Mesodermal cell (in vitro differentiated cells): ENCODE measurements around the gene SPAM1.
"Not testable (repeated sequence)": the region's sequence is repeated elsewhere in the genome, so short reads cannot be mapped to it uniquely, and the experiment has no call there.

Experiments
- H3K27ac ChIP-seq: 2 replicates; pipeline ENCODE4 v1.7.0; 2013; ENCODE audit warnings: mild to moderate bottlenecking, low read depth, low read length, moderate library complexity; ENCODE audit not compliant: severe bottlenecking
- H3K36me3 ChIP-seq: 2 replicates; pipeline ENCODE4 v1.7.1; 2013; ENCODE audit warnings: mild to moderate bottlenecking, low read length, moderate library complexity; ENCODE audit not compliant: control insufficient read depth, insufficient read depth
- H3K4me1 ChIP-seq: one replicate; pipeline ENCODE4 v1.7.1; 2013; ENCODE audit warnings: mild to moderate bottlenecking, low read length; ENCODE audit not compliant: insufficient read depth, control insufficient read depth, poor library complexity, severe bottlenecking
- H3K4me3 ChIP-seq: 2 replicates; pipeline ENCODE4 v1.7.0; 2013; ENCODE audit warnings: low read length, control low read depth, mild to moderate bottlenecking; ENCODE audit not compliant: insufficient read depth, poor library complexity, severe bottlenecking; ENCODE audit errors: extremely low read depth
- H3K9me3 ChIP-seq: 2 replicates; pipeline ENCODE4 v1.7.1; 2013; ENCODE audit warnings: mild to moderate bottlenecking, low read length, moderate library complexity; ENCODE audit not compliant: control insufficient read depth
- WGBS, 2 experiments: methylation state at CpG; one replicate each; pipeline ENCODE4 v1.1.5; 2013; ENCODE audit warnings: missing lambda C conversion rate in 2 of 2; ENCODE audit not compliant: insufficient coverage in 2 of 2; 5-methylcytosine and 5-hydroxymethylcytosine counted together

The SPAM1 gene

DNA sequence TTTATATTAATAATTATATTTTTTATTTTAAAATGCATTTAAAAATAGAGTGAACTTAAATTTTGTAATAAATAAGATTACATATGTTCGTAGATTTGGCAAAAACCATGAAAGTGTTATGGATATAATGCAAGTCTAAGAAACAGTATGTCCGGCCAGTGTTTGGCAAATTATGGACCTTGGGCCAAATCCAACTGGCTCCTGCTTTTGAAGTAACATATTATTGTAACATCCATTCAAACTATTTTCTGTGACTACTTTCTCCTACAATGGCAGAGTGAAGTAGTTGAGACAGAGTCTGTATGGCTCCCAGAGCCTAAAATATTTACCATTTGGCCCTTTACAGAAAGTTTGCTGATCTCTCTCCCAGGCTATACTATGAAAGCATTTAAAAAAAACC lies 69.0 kb downstream of the SPAM1 start:
- Histone ChIP-seq H3K4me3 (no peak overlapping the region), H3K27ac (no peak overlapping the region), H3K36me3 (no peaks in the 10 kb centered on the region), H3K4me1 (peaks cover 4% of the 10 kb centered on the region), H3K9me3 (no peaks in the 10 kb centered on the region)
- WGBS, 2 experiments, result 100% methylated on average over 1 of the region's 2 CpGs; no CpG with 5 or more reads in 1 of the 2 experiments

DNA sequence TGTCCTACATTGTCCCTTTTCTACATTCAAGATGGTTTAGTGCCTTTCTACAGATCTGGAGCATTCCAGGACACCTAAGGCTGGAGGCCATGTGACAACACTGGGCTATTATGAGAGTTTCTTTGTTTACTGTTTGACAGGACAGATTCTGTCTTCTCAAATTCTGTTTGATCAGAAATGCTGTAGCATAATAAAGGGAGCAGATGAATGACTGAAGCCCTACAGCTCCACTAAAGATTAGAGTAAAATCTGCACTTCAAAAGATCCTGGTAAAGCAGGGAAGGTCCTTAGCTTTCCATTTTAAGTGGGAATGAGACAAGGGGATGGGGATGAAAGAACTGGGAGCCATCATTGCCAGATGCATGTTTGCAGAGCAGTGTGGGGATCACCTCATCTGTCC lies 69.4 kb downstream of the SPAM1 start:
- Histone ChIP-seq H3K9me3 (no peaks in the 10 kb centered on the region), H3K27ac (no peak overlapping the region), H3K4me1 (peaks cover 4% of the 10 kb centered on the region), H3K4me3 (no peak overlapping the region), H3K36me3 (no peaks in the 10 kb centered on the region)

DNA sequence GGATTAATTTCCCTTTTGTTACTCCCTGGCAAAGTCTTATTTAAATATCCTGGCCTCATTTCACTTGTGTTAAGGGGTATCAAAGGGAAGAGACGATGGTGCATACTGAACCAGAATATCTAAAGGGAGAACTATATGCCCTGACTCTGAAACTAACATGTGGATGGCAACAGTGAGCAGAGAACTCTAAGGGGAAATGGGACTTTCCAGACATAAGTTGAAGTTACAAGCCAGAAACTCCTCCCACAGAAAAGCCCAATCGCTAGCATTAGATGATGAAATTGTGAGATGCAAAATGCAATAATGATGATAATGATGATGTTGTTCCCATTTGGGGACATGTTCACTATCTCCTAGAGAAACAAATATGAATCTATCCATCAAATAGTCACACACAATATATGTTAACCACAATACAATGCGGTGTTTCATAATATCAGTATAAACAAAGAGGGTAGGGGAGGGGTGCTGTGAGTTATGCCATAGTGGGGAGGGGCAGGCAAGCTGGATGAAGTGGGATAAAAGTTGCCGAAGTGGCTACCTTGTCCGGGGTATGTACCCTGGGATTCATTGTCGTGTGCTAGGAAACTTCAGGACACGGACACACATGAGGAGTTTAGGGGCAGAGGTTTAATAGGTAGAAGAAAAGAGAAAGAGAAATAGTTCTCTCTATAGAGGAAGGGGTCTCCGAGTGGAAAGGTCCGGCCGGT lies 70.7 kb downstream of the SPAM1 start:
- Histone ChIP-seq H3K27ac (no peak overlapping the region), H3K4me3 (no peak overlapping the region), H3K36me3 (no peaks in the 10 kb centered on the region), H3K4me1 (peaks cover 4% of the 10 kb centered on the region), H3K9me3 (no peaks in the 10 kb centered on the region)
- WGBS, 2 experiments, result 93 to 96% methylated on average over 5 to 8 of the region's 10 CpGs

DNA sequence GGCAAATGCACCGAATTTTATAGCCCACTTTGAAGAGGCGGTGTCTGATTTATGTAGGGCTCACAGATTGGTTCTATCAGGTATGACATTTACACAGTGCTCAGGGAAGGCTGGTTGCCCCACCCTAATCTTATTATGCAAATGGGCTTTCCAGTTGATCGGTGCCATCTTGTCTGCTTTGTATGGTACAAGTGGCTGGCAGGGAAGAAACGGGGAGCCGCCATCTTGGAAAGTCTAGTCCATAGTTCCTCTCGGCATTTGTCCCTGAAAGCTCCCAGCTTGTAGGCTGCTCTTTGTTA lies 71.2 kb downstream of the SPAM1 start:
- H3K27ac ChIP-seq, result no peak overlapping the region
- H3K9me3 ChIP-seq, result no peaks in the 10 kb centered on the region
- WGBS, 2 experiments, result 96 to 100% methylated on average over 5 to 6 of the region's 6 CpGs
- H3K4me1 ChIP-seq, result peaks cover 4% of the 10 kb centered on the region
- no peak overlapping the region for H3K4me3 ChIP-seq
- no peaks in the 10 kb centered on the region for H3K36me3 ChIP-seq

DNA sequence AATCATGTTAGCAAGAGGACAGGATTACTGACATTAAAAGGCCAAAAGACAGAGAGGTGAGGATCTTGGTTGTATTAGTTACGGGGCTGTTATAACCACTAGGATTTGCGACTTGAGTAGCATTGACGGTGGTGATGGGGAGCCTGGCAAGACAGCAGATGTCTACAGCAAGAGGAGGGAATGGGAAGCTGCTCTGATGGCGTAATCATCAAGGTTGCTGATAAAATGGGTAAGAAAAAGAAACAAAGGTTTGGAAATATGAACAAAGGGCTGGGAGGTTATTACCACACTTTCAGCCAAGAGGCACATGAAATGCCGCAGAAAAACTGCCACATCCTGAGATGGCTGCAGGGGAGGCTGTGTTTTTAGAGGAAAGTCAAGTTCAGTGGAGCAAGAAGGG lies 73.9 kb downstream of the SPAM1 start:
- peaks cover 4% of the 10 kb centered on the region for H3K4me1 ChIP-seq
- H3K27ac ChIP-seq, result no peak overlapping the region
- H3K9me3 ChIP-seq, result no peaks in the 10 kb centered on the region
- H3K4me3 ChIP-seq, result no peak overlapping the region
- H3K36me3 ChIP-seq, result no peaks in the 10 kb centered on the region
- WGBS, 2 experiments, result 88 to 98% methylated on average over 5 of the region's 5 CpGs

DNA sequence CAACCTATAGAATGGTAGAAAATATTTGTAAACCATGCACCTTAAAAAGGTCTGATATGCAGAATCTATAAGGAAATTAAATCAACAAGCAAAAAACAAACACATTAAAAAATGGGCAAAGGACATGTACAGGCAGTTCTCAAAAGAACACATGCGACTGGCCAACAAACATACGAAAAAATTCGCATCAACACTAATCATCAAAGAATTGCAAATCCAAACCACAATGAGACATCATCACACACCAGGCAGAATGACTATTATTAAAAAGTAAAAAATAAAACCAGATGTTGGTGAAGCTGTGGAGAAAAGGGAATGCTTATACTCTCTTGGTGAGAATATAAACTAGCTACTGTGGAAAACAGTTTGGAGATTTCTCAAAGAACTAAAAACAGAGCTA lies 74.7 kb downstream of the SPAM1 start:
- H3K36me3 ChIP-seq, result no peaks in the 10 kb centered on the region
- 100% methylated on average over 3 of the region's 3 CpGs; no CpG with 5 or more reads in 1 of the 2 experiments for WGBS, 2 experiments
- H3K27ac ChIP-seq, result no peak overlapping the region
- H3K4me3 ChIP-seq, result no peak overlapping the region
- H3K9me3 ChIP-seq, result no peaks in the 10 kb centered on the region
- no peaks in the 10 kb centered on the region for H3K4me1 ChIP-seq

DNA sequence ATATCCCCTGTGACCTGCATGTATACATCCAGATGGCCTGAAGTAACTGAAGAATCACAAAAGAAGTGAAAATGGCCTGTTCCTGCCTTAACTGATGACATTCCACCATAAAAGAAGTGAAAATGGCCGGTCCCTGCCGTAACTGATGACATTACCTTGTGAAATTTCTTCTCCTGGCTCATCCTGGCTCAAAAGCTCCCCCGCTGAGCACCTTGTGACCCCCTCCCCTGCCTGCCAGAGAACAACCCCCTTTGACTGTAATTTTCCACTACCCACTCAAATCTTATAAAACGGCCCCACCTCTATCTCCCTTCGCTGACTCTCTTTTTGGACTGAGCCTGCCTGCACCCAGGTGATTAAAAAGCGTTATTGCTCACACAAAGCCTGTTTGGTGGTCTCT lies 83.3 kb downstream of the SPAM1 start:
- 61 to 63% methylated on average over 6 of the region's 6 CpGs for WGBS, 2 experiments
- H3K4me1 ChIP-seq, H3K27ac ChIP-seq, H3K36me3 ChIP-seq, H3K9me3 ChIP-seq, H3K4me3 ChIP-seq: not testable (repeated sequence)

DNA sequence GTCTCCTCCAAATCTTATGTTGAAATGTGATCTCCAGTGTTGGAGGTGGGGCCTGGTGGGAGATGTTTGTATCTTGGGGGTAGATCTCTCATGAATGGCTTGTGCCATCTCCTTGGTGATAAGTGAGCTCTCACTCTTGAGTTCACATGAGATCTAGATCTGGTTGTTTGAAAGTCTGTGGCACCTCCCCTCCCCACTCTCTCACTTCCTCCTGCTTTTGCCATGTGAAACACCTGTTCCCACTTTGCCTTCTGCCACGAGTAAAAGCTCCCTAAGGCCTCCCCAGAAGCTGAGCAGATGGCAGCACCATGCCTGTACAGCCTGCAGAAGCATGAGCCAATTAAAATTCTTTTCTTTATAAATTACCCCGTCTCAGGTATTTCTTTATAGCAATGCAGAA lies 84.3 kb downstream of the SPAM1 start:
- Histone ChIP-seq H3K4me1 (no peaks in the 10 kb centered on the region), H3K36me3 (no peaks in the 10 kb centered on the region), H3K27ac (no peak overlapping the region), H3K9me3 (no peaks in the 10 kb centered on the region), H3K4me3 (no peak overlapping the region)
- WGBS, 2 experiments, result 82 to 100% methylated on average over 1 of the region's 2 CpGs
